Measurements from ENCODE around the gene SLC6A20.
A peak's percentile ranks its signal among the peaks of the same experiment; 100 is the strongest.
"Not testable (repeated sequence)": the region's sequence is repeated elsewhere in the genome, so short reads cannot be mapped to it uniquely, and the experiment has no call there.

Gene SLC6A20

GRCh38 chr3:45777746-45778386 is 18.5 kb downstream of the SLC6A20 start:
- no peak for DNase-seq

GRCh38 chr3:45777111-45777745 is 19.1 kb downstream of the SLC6A20 start:
- no peak for DNase-seq

- no peak for DNase-seq
Observed at GRCh38 chr3:45776611-45777010, 19.7 kb downstream of the SLC6A20 start.

- DNase-seq = no peak
Observed at GRCh38 chr3:45776301-45776595, 20.1 kb downstream of the SLC6A20 start.

GRCh38 chr3:45775571-45776300 is 20.6 kb downstream of the SLC6A20 start:
- DNase-seq = no peak

- no peak for DNase-seq
Observed at GRCh38 chr3:45774581-45775521, 21.5 kb downstream of the SLC6A20 start.

GRCh38 chr3:45773714-45774449 is 22.5 kb downstream of the SLC6A20 start:
- DNase-seq = no peak

- DNase-seq = no peak
Observed at GRCh38 chr3:45773072-45773471, 23.3 kb downstream of the SLC6A20 start.

GRCh38 chr3:45772341-45773035 is 23.8 kb downstream of the SLC6A20 start:
- DNase-seq = no peak

- no peak for DNase-seq
Observed at GRCh38 chr3:45771831-45772230, 24.5 kb downstream of the SLC6A20 start.

- DNase-seq = no peak
Observed at GRCh38 chr3:45771166-45771775, 25.1 kb downstream of the SLC6A20 start.

- no peak for DNase-seq
Observed at GRCh38 chr3:45765958-45766357, 30.4 kb downstream of the SLC6A20 start.

- no peak for DNase-seq
Observed at GRCh38 chr3:45765266-45765851, 31.0 kb downstream of the SLC6A20 start.

- DNase-seq = no peak
Observed at GRCh38 chr3:45763303-45763675, 33.0 kb downstream of the SLC6A20 start.

- DNase-seq = no peak
Observed at GRCh38 chr3:45762647-45763302, 33.6 kb downstream of the SLC6A20 start.

GRCh38 chr3:45761831-45762230 is 34.5 kb downstream of the SLC6A20 start:
- no peak for DNase-seq

- DNase-seq = peak; percentile 28
Observed at GRCh38 chr3:45760878-45761711, 35.2 kb downstream of the SLC6A20 start.

- no peak for DNase-seq
Observed at GRCh38 chr3:45759851-45760250, 36.5 kb downstream of the SLC6A20 start.

- no peak for DNase-seq
Observed at GRCh38 chr3:45758871-45759270, 37.5 kb downstream of the SLC6A20 start.

- not testable (repeated sequence) for DNase-seq
Observed at GRCh38 chr3:45757141-45757540, 39.2 kb downstream of the SLC6A20 start.

Data from stimulated activated CD4-positive, alpha-beta T cell treated with anti-CD3 and anti-CD28 coated beads, Interleukin-12 subunit alpha, Interleukin-12 subunit beta, amount 100 ng/mL, for 4 hours (primary cell).